Measurements from ENCODE around the gene ADAM17. TPM values are rescaled to one million over a fixed set of nuclear protein-coding genes. Genes with fewer than 3 reads are reported as not detected.
"Not testable (repeated sequence)": the region's sequence is repeated elsewhere in the genome, so short reads cannot be mapped to it uniquely, and the experiment has no call there.

ADAM17 gene
- total RNA-seq, 1 donor from 2014 or later: 57.7 TPM

DNA sequence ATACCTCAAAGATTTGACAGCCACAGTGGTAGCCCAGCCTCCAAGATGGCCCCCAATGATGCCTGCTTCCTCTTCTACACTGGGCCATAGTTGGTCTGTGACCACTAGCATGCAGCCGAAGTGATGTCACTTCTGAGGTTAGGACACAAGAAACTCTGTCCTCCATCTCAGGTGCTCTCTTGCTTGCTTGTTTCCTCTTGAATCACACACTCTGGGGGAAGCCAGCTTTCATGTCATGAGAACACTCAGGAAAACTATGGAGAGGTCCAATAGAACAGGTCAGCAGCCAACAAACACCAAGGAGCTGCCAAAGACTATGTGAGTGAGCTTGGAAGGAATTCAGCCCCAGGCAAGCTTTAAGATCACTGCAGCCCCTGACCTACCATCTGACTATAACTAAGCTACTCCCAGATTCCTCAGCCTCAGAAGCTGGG, 3.3 kb upstream of the ADAM17 start:
- TF ChIP-seq, protein P1, sequence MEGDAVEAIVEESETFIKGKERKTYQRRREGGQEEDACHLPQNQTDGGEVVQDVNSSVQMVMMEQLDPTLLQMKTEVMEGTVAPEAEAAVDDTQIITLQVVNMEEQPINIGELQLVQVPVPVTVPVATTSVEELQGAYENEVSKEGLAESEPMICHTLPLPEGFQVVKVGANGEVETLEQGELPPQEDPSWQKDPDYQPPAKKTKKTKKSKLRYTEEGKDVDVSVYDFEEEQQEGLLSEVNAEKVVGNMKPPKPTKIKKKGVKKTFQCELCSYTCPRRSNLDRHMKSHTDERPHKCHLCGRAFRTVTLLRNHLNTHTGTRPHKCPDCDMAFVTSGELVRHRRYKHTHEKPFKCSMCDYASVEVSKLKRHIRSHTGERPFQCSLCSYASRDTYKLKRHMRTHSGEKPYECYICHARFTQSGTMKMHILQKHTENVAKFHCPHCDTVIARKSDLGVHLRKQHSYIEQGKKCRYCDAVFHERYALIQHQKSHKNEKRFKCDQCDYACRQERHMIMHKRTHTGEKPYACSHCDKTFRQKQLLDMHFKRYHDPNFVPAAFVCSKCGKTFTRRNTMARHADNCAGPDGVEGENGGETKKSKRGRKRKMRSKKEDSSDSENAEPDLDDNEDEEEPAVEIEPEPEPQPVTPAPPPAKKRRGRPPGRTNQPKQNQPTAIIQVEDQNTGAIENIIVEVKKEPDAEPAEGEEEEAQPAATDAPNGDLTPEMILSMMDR (IDR thresholded peaks at IDR 0.05): no peak
- ATAC-seq (peak; percentile 5), DNase-seq (no peak)
- H3K36me3 ChIP-seq: no peaks in the 10 kb centered on the region
- H3K4me1 ChIP-seq: peaks cover 11% of the 10 kb centered on the region
- no peaks in the 10 kb centered on the region for H3K9me3 ChIP-seq
- H3K27ac ChIP-seq: peak overlapping the region; percentile 6
- H3K4me3 ChIP-seq: no peak overlapping the region
- no peaks in the 10 kb centered on the region for H3K27me3 ChIP-seq
- intact Hi-C loops (cut with DNase I): no loop called here

DNA sequence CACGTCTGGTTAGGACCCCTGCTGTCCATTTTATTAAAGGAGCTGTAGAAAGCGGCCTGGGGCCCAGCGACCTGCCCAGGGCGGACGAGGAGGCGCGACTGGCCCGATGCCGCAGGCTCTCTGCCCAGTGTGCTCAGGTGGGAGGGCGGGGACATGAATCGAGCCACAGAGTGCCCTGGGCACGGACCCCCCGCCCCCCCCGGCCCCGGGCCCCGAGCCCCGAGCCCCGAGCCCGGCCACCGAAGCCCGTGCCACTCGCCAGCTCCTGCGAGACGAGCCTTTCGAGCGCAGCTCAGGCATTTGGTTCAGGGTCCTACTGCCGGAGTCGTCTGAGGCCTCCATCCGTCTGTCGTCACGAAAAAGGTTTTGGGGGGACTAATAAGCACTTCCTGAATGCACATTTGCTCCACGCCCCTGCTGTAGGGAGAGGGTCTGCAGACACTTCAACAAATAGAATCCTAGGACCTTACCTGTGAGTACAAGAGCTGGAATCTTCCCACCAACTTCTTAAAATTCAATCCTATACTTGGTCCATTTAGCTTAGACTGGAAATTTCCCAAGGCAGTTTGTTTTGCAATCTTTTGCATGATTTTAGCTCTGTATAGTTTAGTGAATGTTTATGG, 602 bp upstream of the ADAM17 start:
- H3K4me3 ChIP-seq: peak overlapping the region; percentile 82
- intact Hi-C loops (cut with DNase I): no loop called here
- no peak for DNase-seq
- peaks cover 36% of the 10 kb centered on the region for H3K4me1 ChIP-seq
- peak; percentile 63 for ATAC-seq
- no peaks in the 10 kb centered on the region for H3K27me3 ChIP-seq
- TF ChIP-seq, protein P1 (IDR thresholded peaks at IDR 0.05): no peak
- no peaks in the 10 kb centered on the region for H3K36me3 ChIP-seq
- H3K27ac ChIP-seq: peak overlapping the region; percentile 99
- H3K9me3 ChIP-seq: no peaks in the 10 kb centered on the region

DNA sequence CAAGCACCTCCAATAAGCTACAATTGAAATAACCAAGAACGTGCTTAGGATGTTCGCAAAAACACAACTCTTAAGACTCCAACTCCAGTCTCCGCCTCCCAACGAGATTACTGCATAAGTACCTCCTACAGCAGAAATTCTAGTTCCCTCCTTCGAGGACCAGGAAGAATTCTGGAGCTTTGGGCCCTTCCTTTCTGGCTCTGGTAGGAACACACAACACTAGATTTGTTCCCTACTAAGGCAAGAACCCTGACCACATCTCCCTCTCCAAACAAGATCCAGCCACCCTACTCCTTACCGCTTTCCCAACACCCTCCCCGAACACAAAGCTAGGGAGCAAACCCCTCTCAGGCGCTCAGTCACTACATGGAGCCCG, 721 bp downstream of the ADAM17 start:
- peaks cover 42% of the 10 kb centered on the region for H3K4me1 ChIP-seq
- H3K4me3 ChIP-seq: peak overlapping the region; percentile 82
- H3K27me3 ChIP-seq: no peaks in the 10 kb centered on the region
- peak overlapping the region; percentile 99 for H3K27ac ChIP-seq
- ATAC-seq (peak; percentile 33), DNase-seq (no peak)
- TF ChIP-seq, protein P1 (IDR thresholded peaks at IDR 0.05): no peak
- H3K9me3 ChIP-seq: no peaks in the 10 kb centered on the region
- intact Hi-C loops (cut with DNase I): no loop called here
- no peaks in the 10 kb centered on the region for H3K36me3 ChIP-seq

DNA sequence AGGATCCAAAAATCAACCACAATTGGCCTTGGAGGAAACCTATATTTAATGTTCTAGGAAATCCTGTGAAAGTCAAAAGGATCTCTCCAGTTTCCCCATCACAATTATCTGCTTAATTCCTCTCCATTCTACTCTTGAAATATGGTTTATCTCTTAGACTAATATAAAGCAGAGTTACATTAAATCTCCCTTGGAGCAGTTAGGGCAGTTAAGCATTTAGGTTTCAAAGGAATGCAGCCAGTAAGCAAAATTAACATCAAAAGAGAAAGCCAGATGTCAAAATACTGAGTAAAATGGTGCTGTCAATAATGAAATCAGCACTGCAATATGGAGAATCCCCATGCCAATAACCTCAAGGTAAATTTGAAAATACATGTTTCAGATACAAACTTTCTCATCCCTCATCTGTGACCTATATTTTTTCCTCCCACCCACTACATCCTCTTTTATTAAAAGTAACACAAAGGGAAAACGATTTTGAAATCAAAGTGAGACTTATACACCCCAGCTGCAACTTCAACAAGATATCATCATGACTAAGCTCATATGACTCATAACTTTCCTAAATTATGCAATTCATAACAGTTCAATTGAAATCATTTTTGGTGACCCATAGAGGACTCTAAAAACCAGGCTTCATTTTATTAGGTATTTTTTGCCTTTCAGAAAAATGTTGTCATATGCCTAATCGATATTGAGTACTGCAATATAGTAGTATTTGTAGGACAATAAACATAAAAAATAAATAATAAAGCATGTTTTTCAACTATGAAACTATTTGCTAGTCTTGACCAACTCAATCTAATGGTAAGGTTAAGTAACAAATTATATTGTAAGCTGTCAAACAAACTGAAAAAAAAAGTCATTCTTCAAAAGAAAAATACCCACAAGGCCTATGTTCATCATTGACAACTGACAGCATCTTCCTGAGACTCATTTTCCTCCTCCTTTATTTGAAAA, 3.1 kb downstream of the ADAM17 start:
- no peak for DNase-seq
- Histone ChIP-seq H3K27ac (peak overlapping the region; percentile 99), H3K36me3 (no peaks in the 10 kb centered on the region), H3K4me3 (peak overlapping the region; percentile 2), H3K27me3 (no peaks in the 10 kb centered on the region), H3K4me1 (peaks cover 51% of the 10 kb centered on the region), H3K9me3 (no peaks in the 10 kb centered on the region)
- ATAC-seq: no peak
- TF ChIP-seq, protein P1 (IDR thresholded peaks at IDR 0.05): no peak
- intact Hi-C loops (cut with DNase I): no loop called here

DNA sequence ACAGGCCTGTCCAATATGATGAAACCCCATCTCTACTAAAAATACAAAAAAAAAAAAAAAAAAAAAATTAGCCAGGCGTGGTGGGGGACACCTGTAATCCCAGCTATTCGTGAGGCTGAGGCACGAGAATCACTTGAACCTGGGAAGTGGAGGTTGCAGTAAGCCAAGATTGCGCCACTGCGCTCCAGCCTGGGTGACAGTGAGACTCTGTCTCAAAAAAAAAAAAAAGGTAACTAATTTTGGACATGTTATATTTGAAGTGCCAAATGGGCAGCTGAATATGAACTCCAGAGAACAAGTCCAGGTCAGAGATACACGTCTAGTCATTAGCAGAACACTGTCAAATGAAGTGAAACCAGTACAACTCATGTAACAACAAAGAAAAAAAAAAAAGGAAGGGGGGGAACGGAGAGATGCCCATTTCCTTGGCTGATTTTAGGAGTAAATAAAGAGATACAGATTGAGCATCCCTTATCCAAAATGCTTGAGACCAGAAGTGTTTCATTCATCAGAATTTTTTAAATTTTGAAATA, 4.7 kb downstream of the ADAM17 start:
- Histone ChIP-seq H3K4me1 (peaks cover 56% of the 10 kb centered on the region), H3K27ac (peak overlapping the region; percentile 32)
- intact Hi-C loops (cut with DNase I); H3K36me3 ChIP-seq; H3K4me3 ChIP-seq; H3K27me3 ChIP-seq; DNase-seq; H3K9me3 ChIP-seq; ATAC-seq: not testable (repeated sequence)

DNA sequence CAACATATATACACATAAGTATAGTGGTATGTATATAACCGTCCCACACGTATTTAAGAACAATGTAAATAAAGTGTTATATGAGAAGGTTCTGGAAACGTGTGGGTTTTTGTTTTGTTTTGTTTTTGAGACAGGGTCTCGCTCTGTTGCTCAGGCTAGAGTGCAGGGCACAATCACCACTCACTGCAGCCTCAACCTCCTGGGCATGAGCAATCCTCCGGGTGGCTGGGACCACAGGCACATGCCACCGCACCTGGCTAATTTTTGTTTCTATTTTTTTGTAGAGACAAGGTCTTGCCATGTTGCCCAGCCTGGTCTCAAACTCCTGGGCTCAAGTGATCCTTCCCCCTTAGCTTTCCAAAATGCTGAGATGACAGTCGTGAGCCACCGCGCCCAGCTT, 6.2 kb downstream of the ADAM17 start:
- intact Hi-C loops (cut with DNase I): no loop called here
- TF ChIP-seq, protein P1 (IDR thresholded peaks at IDR 0.05): no peak
- Histone ChIP-seq H3K27me3 (no peaks in the 10 kb centered on the region), H3K9me3 (no peaks in the 10 kb centered on the region), H3K4me3 (no peak overlapping the region), H3K27ac (no peak overlapping the region), H3K4me1 (peaks cover 53% of the 10 kb centered on the region), H3K36me3 (no peaks in the 10 kb centered on the region)
- no peak for DNase-seq
- no peak for ATAC-seq

Data from upper lobe of right lung (tissue), 1 donor.